NCI-H146 treated with DMSO at 0.1 percent for 48 hours (cell line): Measurements from ENCODE around the gene BCAS4.

Source experiments
- DNase-seq: peaks from one replicate; lab custom pipeline; 2025; ENCODE audit not compliant: unreplicated experiment; lab: John Stamatoyannopoulos, UW

Gene BCAS4

DNA sequence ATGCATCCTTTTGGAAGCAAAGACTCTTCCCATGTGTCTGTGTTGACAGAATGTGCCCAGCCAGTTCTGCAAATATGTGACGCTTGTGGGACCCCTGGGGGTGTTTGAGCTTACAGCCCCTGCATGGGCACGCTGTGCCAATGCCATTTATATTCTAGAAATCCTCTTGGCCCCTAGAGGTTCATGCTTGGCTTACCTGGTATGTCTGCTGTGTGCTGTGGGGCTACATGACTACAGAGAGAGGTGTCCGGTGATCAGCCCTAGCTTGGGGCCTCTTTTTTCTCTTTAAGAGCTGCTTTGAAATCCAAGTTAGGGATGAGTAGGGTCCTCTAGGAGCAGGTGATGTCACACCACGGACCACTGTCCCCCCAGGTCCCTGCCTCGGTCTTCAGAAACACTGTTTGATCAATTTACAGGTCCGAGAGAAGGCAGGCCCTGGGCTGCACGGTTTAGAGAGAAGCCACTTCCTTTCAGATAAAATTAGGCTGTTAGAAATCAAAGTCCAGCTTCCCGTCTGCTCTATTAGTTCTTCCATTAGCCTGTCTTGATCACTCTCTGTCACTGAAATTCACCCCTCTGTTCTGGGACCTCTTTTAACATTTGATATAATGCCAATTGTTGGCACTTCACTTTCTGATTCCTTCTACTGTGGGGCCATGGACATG lies 26.5 kb downstream of the BCAS4 start:
- no peak for DNase-seq

GRCh38 chr20:50821994-50822393 lies 27.1 kb downstream of the BCAS4 start:
- no peak for DNase-seq

GRCh38 chr20:50823319-50823718 lies 28.5 kb downstream of the BCAS4 start:
- DNase-seq = no peak

GRCh38 chr20:50824137-50824536 lies 29.3 kb downstream of the BCAS4 start:
- no peak for DNase-seq

DNA sequence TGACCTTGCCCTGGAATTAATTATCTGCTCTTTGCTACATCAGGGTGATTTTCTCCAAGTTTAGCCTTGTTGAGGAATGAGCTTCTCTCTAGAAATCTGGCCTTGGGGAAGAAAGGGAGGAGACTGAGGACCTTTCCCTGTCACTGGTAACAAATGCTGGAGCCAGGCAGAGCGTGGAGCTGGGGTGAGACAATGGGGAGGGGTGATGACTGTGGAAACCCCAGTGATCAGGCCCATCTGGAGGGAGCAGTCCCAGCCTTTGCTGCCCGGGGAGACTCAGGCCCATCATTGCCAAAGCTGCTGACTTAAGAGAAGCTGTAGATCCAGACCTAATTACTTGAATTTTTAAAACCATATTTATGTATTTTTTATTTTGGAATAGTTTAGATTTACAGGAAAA lies 31.3 kb downstream of the BCAS4 start:
- DNase-seq = no peak

DNA sequence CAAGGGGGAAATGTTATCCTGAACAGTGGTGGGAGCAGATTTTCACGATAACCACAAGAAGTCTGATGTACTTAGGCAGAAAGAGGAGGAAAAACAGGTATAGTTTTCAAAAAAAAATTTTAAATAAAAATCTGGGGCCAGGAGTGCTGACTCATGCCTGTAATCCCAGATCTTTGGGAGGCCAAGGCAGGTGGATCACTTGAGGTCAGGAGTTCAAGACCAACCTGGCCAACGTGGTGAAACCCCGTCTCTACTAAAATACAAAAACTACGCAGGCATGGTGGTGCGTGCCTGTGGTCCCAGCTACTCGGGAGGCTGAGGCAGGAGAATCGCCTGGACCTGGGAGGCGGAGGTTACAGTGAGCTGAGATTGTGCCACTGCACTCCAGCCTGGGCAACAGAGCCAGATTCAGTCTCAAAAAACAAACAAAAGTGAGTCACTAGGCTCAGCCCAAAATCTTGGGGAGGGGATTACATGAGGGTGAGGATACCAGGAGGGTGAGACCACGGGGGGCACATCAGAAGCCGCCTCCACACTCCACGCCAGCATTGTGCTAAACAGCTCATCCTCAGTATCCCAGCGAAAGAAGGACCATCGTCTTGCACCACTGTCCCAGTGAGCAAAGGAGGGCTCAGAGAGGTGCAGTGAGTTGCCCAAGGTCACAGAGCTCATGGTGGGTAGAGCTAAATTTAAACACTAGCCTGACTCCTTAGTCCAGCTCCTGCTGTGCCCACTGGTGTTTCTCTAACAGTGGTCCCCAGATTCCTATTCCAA lies 33.7 kb downstream of the BCAS4 start:
- no peak for DNase-seq

DNA sequence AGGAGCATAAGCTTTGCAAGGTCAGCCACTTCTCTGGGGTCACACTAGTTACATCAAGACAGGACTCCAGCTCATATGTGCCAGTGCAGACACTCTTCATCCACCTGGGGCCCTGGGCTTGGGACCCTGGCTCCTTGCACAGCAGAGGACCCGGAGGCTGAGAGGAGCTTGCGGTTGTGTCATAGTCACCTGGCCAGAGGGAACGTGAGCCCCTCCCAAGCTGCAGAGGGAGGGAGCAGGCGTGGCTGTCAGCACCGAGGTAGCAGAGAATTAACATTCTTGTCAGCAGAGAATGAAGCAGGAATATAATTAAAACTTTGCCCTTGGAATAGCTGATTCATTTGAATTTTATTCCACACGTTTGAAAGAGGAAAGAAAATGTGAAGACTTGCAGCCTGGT lies 36.8 kb downstream of the BCAS4 start:
- no peak for DNase-seq

GRCh38 chr20:50834599-50835005 lies 39.7 kb downstream of the BCAS4 start:
- no peak for DNase-seq

- DNase-seq = no peak
Measured at GRCh38 chr20:50837532-50838321, 42.9 kb downstream of the BCAS4 start.

DNA sequence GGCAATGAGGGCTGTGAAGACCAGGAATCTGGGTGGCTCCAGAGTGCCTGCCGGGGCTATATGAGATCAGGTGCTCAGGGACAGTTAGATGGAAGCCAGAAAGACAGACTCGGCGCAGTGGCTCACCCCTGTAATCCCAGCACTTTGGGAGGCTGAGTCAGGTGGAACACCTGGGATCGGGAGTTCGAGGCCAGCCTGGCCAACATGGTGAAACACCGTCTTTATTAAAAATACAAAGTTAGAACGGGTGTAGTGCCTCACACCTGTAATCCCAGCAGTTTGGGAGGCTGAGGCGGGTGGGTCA lies 43.4 kb downstream of the BCAS4 start:
- DNase-seq = no peak

- no peak for DNase-seq
Measured at GRCh38 chr20:50838707-50839385, 44.0 kb downstream of the BCAS4 start.

- DNase-seq = no peak
Measured at GRCh38 chr20:50842821-50843220, 48.0 kb downstream of the BCAS4 start.

DNA sequence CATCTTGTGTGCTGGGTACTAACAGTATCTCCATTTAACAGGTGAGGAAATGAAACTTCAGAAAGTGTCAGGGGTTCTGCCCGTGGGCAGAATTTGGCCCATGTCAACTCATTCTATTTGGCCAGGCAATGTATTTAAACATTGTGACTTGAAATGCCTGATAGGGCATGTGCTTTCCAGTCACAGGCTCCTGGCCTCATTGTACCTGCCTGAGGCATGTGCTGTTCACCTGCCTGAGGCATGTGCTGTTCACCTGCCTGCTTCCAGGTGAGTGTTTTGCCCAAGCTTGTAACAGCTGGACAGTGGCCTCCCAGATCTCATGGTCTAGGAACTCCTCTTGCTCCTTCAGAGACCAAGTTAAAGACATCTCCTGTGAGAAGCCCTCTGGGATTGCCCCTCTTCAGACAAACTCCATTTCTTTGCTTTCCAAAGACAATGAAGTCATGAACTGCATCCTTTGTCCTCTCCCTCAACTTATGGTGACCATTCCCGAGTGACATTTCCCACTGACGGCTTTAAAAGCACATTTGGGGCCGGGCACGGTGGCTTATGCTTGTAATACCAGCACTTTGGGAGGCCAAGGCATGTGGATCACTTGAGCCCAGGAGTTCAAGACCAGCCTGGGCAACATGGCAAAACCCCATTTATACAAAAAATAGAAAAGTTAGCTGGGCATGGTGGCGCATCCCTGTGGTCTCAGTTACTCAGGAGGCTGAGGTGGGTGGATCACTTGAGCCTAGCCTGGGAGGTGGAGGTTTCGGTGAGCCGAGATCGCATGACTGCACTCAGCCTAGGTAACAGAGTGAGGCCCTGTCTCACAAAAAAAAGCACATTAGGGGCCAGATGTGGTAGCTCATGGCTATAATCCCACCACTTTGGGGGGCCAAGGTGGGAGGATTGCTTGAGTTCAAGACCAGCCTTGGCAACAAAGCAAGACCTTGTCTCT lies 48.7 kb downstream of the BCAS4 start:
- DNase-seq = no peak

DNA sequence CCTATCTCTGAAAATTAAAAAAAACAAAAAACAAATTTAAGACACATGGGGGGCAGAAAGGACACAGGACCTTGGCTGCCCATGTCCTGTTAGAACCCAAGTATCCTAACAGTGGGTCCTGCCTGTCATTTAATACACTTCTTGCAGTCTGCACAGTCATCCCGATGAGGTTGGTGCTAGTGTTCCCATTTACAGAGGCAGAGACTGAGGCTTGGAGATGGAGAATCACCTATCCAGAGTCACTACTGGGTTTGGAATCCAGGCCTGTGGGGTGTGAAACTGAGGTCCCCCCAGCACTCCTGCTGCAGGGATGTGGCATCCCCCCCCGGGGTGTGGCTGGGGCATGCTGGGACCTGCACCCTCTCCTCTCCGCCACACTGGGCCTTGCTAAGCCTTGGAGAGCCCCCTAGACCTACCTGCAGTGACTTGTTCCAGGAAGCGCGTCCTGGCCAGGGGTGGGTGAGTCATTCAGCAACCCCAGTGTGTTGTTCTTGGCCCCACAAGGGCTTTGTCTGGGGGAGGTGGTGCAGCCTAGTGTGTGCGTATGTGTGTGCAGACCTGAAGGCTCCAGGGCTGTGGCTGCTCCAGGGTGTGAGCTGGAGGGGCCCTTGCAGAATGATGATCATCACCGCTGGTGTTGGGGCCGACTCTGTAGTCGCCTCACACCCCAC lies 49.7 kb downstream of the BCAS4 start:
- no peak for DNase-seq

DNA sequence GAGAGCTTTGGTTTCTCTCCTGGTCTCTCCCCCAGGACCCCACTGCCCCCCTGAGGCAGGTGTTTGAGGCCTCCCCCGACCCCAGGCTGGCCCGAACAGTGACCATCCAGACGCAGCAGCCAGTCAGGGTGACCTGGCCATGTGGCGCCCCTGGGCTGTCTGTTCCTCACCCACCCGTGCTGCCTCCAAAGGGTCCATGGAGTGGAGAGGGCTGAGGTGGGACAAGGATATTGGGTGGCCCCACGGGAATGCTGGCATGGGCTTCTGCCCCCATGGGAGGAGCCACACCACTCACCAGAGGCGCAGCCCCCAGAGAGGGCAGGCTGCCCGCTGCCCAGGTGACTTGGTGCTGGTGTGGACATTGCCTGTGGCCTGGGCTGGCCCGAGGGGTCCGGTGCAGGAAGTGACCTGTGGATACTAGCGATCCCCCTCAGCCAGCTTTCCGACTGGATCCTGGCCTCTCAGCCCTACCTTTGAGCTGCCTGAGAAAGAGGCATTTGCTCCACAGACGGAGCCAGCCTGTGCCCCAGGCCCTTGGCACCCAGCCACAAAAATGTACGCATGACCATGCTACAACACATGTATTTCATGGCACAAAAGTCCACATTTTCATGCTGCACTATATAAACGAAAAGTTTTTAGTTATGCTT lies 50.8 kb downstream of the BCAS4 start:
- DNase-seq = no peak

GRCh38 chr20:50848341-50848808 lies 53.5 kb downstream of the BCAS4 start:
- no peak for DNase-seq

DNA sequence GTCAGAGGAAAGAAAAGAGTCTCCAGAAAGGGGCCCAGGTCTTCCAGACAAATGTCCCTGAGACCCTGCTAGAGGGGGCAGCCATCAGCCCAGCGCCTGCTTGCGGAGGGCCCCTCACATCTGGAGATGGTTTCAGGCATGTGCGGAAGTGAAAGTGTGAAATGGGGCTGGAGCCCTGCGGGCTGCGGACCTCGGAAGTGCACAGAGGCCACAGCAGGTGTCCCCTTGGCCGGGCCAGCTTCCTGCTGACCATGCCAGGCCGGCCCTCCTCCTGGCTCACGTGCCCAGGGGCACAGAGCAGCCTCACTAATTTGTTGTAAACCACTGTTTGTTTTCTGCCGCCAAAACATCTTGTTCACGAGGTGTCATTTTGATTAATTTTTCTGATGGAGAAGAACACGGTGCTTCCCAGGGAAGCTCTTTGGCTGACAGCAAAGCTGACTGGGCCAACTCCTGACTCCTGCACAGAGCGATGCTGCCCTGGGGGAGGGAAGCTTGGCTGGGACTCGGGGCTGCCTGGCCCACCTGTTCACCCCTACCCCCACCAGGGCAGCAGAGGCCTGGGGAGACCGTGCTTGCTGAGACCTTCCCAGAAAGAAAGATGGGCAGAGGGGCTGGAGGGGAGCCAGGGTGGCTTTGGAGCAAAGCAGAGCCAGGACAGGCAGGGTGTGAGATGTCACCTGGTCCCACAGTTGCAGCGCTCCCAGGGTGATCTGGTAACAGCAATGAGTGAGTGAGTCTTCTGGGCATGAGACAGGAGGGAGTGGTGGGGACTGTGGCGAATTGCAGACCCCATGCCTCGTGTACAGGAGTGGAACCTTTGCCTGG lies 54.2 kb downstream of the BCAS4 start:
- DNase-seq = no peak

DNA sequence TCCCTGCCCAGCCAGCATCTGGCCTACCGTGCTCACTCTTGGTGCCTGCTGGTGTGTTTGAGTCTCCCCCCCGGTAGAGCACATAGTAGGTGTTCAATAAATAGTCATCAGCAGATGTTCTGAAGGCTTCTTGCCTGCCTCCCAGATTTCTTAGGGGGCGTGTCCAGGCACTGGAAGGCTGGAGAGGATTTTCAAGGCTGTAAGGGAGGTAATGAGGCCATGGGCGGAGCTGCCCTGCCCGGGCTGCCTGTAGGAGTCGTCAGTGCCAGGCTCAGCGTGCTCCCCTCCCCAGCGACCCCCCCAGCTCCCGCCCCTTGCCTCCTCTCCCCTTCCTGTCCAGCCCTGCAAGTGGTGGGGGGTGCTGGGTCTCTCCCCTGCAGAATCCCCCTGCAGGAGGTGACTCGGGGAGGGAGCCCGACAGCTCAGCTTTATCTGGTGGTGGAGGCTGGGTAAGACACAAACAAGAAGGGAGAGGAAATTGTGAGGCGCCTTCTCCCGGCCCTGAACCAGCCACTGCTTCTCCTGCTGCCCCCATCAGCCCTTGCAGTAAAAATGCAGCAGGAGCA lies 55.9 kb downstream of the BCAS4 start:
- no peak for DNase-seq
